Frontal cortex (tissue), 4 donors: Measurements from ENCODE around the gene FRAS1. TPM values are rescaled to one million over a fixed set of nuclear protein-coding genes. Genes with fewer than 3 reads are reported as not detected.
"Not testable (repeated sequence)": the region's sequence is repeated elsewhere in the genome, so short reads cannot be mapped to it uniquely, and the experiment has no call there.

Source experiments
- DNase-seq, 2 donors: peaks; one replicate each; pipeline ENCODE4 v3.0.0; 2012; ENCODE audit warnings: low spot score in 2 of 2
- FAIRE-seq: peaks from 2 replicates; lab custom pipeline; 2012; peaks lifted over from hg19 to GRCh38; lab: Jason Lieb, UNC
- total RNA-seq: library from RNA; depleted of rRNA; stranded (reverse); fragments of >200 nt; gene quantifications from one replicate; pipeline ENCODE4 v1.2.3, GENCODE V29; 2014
- donor health status: control.
- donor health status: control.
- donor health status: control.

FRAS1 gene
- total RNA-seq, 1 donor from 2014 or later, result 13.0 TPM

GRCh38 chr4:78459327-78459726, 402.2 kb downstream of the FRAS1 start:
- no peak for FAIRE-seq
- DNase-seq, result no peak

GRCh38 chr4:78460368-78460767, 403.2 kb downstream of the FRAS1 start:
- FAIRE-seq (no peak), DNase-seq (no peak)

GRCh38 chr4:78464265-78464664, 407.1 kb downstream of the FRAS1 start:
- DNase-seq (no peak), FAIRE-seq (no peak)

GRCh38 chr4:78467223-78467622, 410.1 kb downstream of the FRAS1 start:
- DNase-seq, FAIRE-seq: not testable (repeated sequence)

- FAIRE-seq, result no peak
These were observed 411.1 kb downstream of the FRAS1 start for GRCh38 chr4:78468272-78468671.

GRCh38 chr4:78476108-78476704, 419.1 kb downstream of the FRAS1 start:
- no peak for DNase-seq
- FAIRE-seq, result no peak

More at GRCh38 chr4:78468272-78468671, 411.1 kb downstream of the FRAS1 start:
- DNase-seq, result no peak

- FAIRE-seq (no peak), DNase-seq (no peak)
These were observed 420.2 kb downstream of the FRAS1 start for GRCh38 chr4:78477276-78477675.

GRCh38 chr4:78478523-78478922, 421.4 kb downstream of the FRAS1 start:
- FAIRE-seq, result no peak
- no peak for DNase-seq

- DNase-seq (no peak), FAIRE-seq (no peak)
These were observed 423.2 kb downstream of the FRAS1 start for GRCh38 chr4:78480286-78480685.

- no peak for FAIRE-seq
- no peak for DNase-seq
These were observed 424.1 kb downstream of the FRAS1 start for GRCh38 chr4:78481180-78481579.

GRCh38 chr4:78482281-78482680, 425.2 kb downstream of the FRAS1 start:
- DNase-seq (no peak), FAIRE-seq (no peak)

GRCh38 chr4:78483811-78484210, 426.7 kb downstream of the FRAS1 start:
- FAIRE-seq, result no peak
- DNase-seq, result no peak

- FAIRE-seq (no peak), DNase-seq (no peak)
These were observed 427.5 kb downstream of the FRAS1 start for GRCh38 chr4:78484574-78484973.

- FAIRE-seq (no peak), DNase-seq (no peak)
These were observed 436.6 kb downstream of the FRAS1 start for GRCh38 chr4:78493731-78494130.

GRCh38 chr4:78496021-78496643, 439.0 kb downstream of the FRAS1 start:
- FAIRE-seq (no peak), DNase-seq (no peak)

GRCh38 chr4:78506260-78506659, 449.1 kb downstream of the FRAS1 start:
- FAIRE-seq, DNase-seq: not testable (repeated sequence)

GRCh38 chr4:78509043-78509442, 451.9 kb downstream of the FRAS1 start:
- no peak for FAIRE-seq
- DNase-seq, result no peak

- DNase-seq (no peak), FAIRE-seq (no peak)
These were observed 453.0 kb downstream of the FRAS1 start for GRCh38 chr4:78510108-78510507.

GRCh38 chr4:78510681-78511080, 453.6 kb downstream of the FRAS1 start:
- DNase-seq (no peak), FAIRE-seq (no peak)

GRCh38 chr4:78512357-78512920, 455.3 kb downstream of the FRAS1 start:
- no peak for FAIRE-seq
- DNase-seq, result no peak

GRCh38 chr4:78513411-78513975, 456.4 kb downstream of the FRAS1 start:
- FAIRE-seq, result no peak
- DNase-seq, result no peak
